Esophagus squamous epithelium (tissue), 5 donors: Measurements from ENCODE around the gene DEFB112. TPM values are rescaled to one million over a fixed set of nuclear protein-coding genes. Genes with fewer than 3 reads are reported as not detected.

Experiments
- DNase-seq: peaks from one replicate; lab custom pipeline; 2025; lab: John Stamatoyannopoulos, UW
- H3K27ac ChIP-seq, 4 donors: fragments of 200-600 bp; sonication (generic); one replicate each; pipeline ENCODE4 v1.5.1; 2016 to 2019; ENCODE audit warnings: mild to moderate bottlenecking in 1 of 4
- H3K27me3 ChIP-seq, 4 donors: fragments of 200-600 bp; sonication (generic); 1 replicate in 3 of 4; 2 replicates in 1 of 4; pipeline versions ENCODE4 v1.5.1 to v1.6.0; 2017 to 2021; ENCODE audit warnings: antibody characterized with exemption in 1 of 4
- H3K36me3 ChIP-seq, 3 donors: fragments of 200-600 bp; sonication (generic); one replicate each; pipeline ENCODE4 v1.5.1; 2016 to 2019
- H3K4me1 ChIP-seq, 3 donors: fragments of 200-600 bp; sonication (generic); one replicate each; pipeline ENCODE4 v1.5.1; 2017 to 2019
- H3K4me3 ChIP-seq, 4 donors: fragments of 200-600 bp; sonication (generic); 1 replicate in 3 of 4; 2 replicates in 1 of 4; pipeline ENCODE4 v1.5.1; 2016 to 2019; ENCODE audit warnings: mild to moderate bottlenecking in 2 of 4, moderate library complexity in 1 of 4
- H3K9me3 ChIP-seq, 3 donors: fragments of 200-600 bp; sonication (generic); one replicate each; pipeline ENCODE4 v1.5.1; 2016 to 2019
- POLR2A ChIP-seq, 4 donors: fragments of 450-650 bp; IDR thresholded peaks; one replicate each; pipeline ENCODE4 v1.6.1; 2017; ENCODE audit warnings: antibody characterized with exemption in 4 of 4, mild to moderate bottlenecking in 4 of 4, moderate library complexity in 3 of 4
- WGBS, 2 donors: methylation state at CpG; one replicate each; pipeline ENCODE4 v1.1.5; 2018; 5-methylcytosine and 5-hydroxymethylcytosine counted together
- intact Hi-C: fragments of 100-400 bp; cut with DNase I; formaldehyde crosslinking; loops from one replicate; pipeline ENCODE4 v1.15.0; 2022
- total RNA-seq, 4 donors: library from RNA; depleted of rRNA; stranded (reverse); fragments of >200 nt; gene quantifications; one replicate each; pipeline ENCODE4 v1.1.0, GENCODE V29; 2016
- TF ChIP-seq, protein P1 (sequence below), 6 experiments: fragments of 450-650 bp in 4 of 6; fragments of 200-600 bp in 2 of 6; sonication (generic) in 2 of 6; IDR thresholded peaks; one replicate each; pipeline ENCODE4 v1.5.1; 2016 to 2019; ENCODE audit warnings: antibody characterized with exemption in 6 of 6, mild to moderate bottlenecking in 4 of 6, moderate library complexity in 4 of 6
- donor health status: DM: yes; HTN: yes; CAD: no.

Gene DEFB112, protein sequence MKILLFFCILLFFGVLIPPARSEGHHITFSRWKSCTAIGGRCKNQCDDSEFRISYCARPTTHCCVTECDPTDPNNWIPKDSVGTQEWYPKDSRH
- total RNA-seq, result not detected

GRCh38 chr6:50049829-50050228 is at the start of gene DEFB112:
TSS of gene DEFB112 (minus strand) at chr6:50049929. CDS start at chr6:50049869, 60 bp downstream.
- DNase-seq, result no peak
- no peak within 1 kb of the TSS for H3K4me3 ChIP-seq
- WGBS, 2 donors, result 58 to 67% methylated on average over 1 of the region's 1 CpG
- H3K36me3 ChIP-seq, result no peaks in the 10 kb centered on the region
- H3K27me3 ChIP-seq, result no peaks in the 10 kb centered on the region
- H3K27ac ChIP-seq, result no peak within 1 kb of the TSS
- H3K4me1 ChIP-seq, result no peaks in the 10 kb centered on the region
- no peaks in the 10 kb centered on the region for H3K9me3 ChIP-seq
- TF ChIP-seq POLR2A (IDR thresholded peaks at IDR 0.05), result no peak
- TF ChIP-seq, protein P1, sequence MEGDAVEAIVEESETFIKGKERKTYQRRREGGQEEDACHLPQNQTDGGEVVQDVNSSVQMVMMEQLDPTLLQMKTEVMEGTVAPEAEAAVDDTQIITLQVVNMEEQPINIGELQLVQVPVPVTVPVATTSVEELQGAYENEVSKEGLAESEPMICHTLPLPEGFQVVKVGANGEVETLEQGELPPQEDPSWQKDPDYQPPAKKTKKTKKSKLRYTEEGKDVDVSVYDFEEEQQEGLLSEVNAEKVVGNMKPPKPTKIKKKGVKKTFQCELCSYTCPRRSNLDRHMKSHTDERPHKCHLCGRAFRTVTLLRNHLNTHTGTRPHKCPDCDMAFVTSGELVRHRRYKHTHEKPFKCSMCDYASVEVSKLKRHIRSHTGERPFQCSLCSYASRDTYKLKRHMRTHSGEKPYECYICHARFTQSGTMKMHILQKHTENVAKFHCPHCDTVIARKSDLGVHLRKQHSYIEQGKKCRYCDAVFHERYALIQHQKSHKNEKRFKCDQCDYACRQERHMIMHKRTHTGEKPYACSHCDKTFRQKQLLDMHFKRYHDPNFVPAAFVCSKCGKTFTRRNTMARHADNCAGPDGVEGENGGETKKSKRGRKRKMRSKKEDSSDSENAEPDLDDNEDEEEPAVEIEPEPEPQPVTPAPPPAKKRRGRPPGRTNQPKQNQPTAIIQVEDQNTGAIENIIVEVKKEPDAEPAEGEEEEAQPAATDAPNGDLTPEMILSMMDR (IDR thresholded peaks at IDR 0.05), result no peak
- intact Hi-C loops, result no loop called here

DNA sequence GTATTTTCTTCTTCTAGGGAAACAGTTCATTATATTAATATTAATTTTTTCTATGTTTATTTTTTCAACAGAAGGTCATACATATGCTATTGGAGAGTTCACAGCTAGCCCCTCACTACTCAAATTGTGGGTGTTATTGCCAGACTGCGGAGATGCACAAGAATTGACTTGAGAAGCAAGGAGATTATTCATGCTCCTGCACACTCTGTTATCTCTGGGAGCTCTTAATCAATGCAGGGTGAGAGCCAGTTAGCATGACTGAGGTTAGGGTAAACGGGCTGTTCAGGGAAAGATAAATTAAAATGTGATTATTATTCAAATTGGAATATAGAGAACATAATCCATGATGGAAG is 48.9 kb upstream of the DEFB112 start:
- TF ChIP-seq, protein P1 (IDR thresholded peaks at IDR 0.05), result no peak
- no peak for TF ChIP-seq POLR2A (IDR thresholded peaks at IDR 0.05)
- DNase-seq, result no peak
- Histone ChIP-seq H3K9me3 (no peaks in the 10 kb centered on the region), H3K4me1 (no peaks in the 10 kb centered on the region), H3K27me3 (no peaks in the 10 kb centered on the region), H3K27ac (no peak overlapping the region), H3K36me3 (no peaks in the 10 kb centered on the region), H3K4me3 (no peak overlapping the region)
- WGBS, 2 donors, result 47 to 48% methylated on average over 2 of the region's 2 CpGs
- intact Hi-C loops, result no loop called here

DNA sequence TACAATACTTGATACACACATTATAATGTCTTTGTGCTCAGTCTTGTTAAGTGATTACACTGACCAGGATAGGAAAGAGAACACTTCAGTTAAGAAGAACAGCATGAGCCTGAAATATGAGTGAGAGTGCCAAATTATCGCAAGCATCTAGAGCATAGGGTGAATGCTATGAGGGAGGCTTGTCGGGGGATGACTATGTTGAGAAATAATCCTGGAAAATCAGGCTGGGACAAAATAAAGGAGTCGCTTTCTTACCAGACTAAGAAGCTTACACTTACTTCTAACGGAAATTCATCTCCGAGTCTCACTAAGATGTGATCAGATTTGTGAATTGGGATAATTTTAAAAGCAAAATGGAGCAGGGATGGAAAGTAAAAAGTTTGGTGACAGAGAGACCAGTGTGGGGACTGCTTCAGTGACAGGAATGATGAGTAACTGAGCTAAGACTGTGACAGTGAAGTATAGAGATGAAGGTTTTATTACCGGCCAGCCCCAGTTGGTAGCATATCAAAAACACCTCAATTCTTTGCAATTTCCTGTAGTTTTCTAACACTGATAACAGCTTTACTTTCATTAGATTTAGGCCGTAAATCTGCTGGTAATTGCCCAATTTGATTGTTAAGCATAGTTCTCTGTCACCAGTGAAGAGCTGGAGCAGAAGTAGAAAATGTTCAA is 48.4 kb upstream of the DEFB112 start:
- intact Hi-C loops, result no loop called here
- WGBS, 2 donors, result 71 to 79% methylated on average over 7 of the region's 7 CpGs
- TF ChIP-seq, protein P1 (IDR thresholded peaks at IDR 0.05), result no peak
- TF ChIP-seq POLR2A (IDR thresholded peaks at IDR 0.05), result no peak
- Histone ChIP-seq H3K4me1 (no peaks in the 10 kb centered on the region), H3K9me3 (no peaks in the 10 kb centered on the region), H3K4me3 (no peak overlapping the region), H3K27ac (no peak overlapping the region), H3K36me3 (no peaks in the 10 kb centered on the region), H3K27me3 (no peaks in the 10 kb centered on the region)
- no peak for DNase-seq

DNA sequence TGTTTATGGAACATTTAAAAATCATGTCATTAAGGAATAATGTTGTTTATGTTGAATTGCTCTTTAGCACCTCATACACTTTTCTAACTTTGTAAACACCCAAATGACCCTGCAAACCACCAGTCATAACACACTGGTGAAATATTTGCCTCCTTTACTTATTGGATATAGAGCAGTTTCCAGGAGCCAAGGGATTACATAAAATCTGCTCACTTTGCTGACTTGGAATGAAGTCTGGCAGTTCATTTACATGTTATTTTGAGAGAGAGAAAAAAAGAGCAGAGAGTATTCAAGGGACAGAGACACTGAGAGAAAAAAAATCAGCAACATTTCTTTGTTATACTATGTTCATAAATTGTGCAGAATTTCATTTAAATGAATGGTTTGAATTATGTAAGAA is 46.6 kb upstream of the DEFB112 start:
- DNase-seq, result no peak

GRCh38 chr6:50093938-50094272 is 44.2 kb upstream of the DEFB112 start:
- H3K36me3 ChIP-seq, result no peaks in the 10 kb centered on the region
- intact Hi-C loops, result no loop called here
- H3K4me1 ChIP-seq, result no peaks in the 10 kb centered on the region
- H3K9me3 ChIP-seq, result no peaks in the 10 kb centered on the region
- no peak overlapping the region for H3K27ac ChIP-seq
- TF ChIP-seq POLR2A (IDR thresholded peaks at IDR 0.05), result no peak
- TF ChIP-seq, protein P1 (IDR thresholded peaks at IDR 0.05), result no peak
- WGBS, 2 donors, result 60 to 68% methylated on average over 1 of the region's 1 CpG
- no peaks in the 10 kb centered on the region for H3K27me3 ChIP-seq
- H3K4me3 ChIP-seq, result no peak overlapping the region
- DNase-seq, result no peak

More for the DNA sequence above, 46.6 kb upstream of the DEFB112 start:
- Histone ChIP-seq H3K27ac (no peak overlapping the region), H3K36me3 (no peaks in the 10 kb centered on the region), H3K4me3 (no peak overlapping the region), H3K4me1 (no peaks in the 10 kb centered on the region), H3K9me3 (no peaks in the 10 kb centered on the region), H3K27me3 (no peaks in the 10 kb centered on the region)
- intact Hi-C loops, result no loop called here
- TF ChIP-seq POLR2A (IDR thresholded peaks at IDR 0.05), result no peak
- TF ChIP-seq, protein P1 (IDR thresholded peaks at IDR 0.05), result no peak
